Mesenchymal stem cell (in vitro differentiated cells and primary cell): ENCODE data around the gene SERPINI1.

Experiments
- DNase-seq: peaks from one replicate; pipeline ENCODE4 v3.0.0-alpha.2; 2013
- H2AFZ ChIP-seq: one replicate; pipeline ENCODE4 v1.6.1; 2013; ENCODE audit warnings: low read depth, mild to moderate bottlenecking, control low read depth, inconsistent platforms, low read length, moderate library complexity
- H2AK5ac ChIP-seq: 2 replicates; pipeline ENCODE4 v1.6.1; 2013; ENCODE audit warnings: low read length, moderate library complexity, mild to moderate bottlenecking, inconsistent platforms; ENCODE audit not compliant: severe bottlenecking
- H2BK120ac ChIP-seq: one replicate; pipeline ENCODE4 v1.6.1; 2013; ENCODE audit warnings: low read depth, mild to moderate bottlenecking, inconsistent platforms, low read length, moderate library complexity
- H2BK12ac ChIP-seq, 2 experiments: one replicate each; pipeline ENCODE4 v1.6.1; 2013; ENCODE audit warnings: inconsistent platforms in 2 of 2, low read length in 2 of 2, mild to moderate bottlenecking in 2 of 2, moderate library complexity in 2 of 2, control low read depth in 1 of 2
- H2BK15ac ChIP-seq: one replicate; pipeline ENCODE4 v1.6.1; 2013; ENCODE audit warnings: mild to moderate bottlenecking, low read depth, inconsistent platforms; ENCODE audit not compliant: poor library complexity, severe bottlenecking
- H2BK5ac ChIP-seq: 2 replicates; pipeline ENCODE4 v1.6.1; 2013; ENCODE audit warnings: low read depth, mild to moderate bottlenecking, low read length, control low read depth, inconsistent platforms; ENCODE audit not compliant: poor library complexity, severe bottlenecking
- H3K14ac ChIP-seq, 2 experiments: one replicate each; pipeline ENCODE4 v1.6.1; 2013; ENCODE audit warnings: inconsistent platforms in 2 of 2, low read length in 2 of 2, control low read depth in 1 of 2, mild to moderate bottlenecking in 1 of 2, moderate library complexity in 1 of 2
- H3K18ac ChIP-seq, 2 experiments: one replicate each; pipeline ENCODE4 v1.6.1; 2013; ENCODE audit warnings: inconsistent platforms in 2 of 2, low read length in 2 of 2, control low read depth in 1 of 2, low read depth in 1 of 2, mild to moderate bottlenecking in 1 of 2
- H3K23ac ChIP-seq, 2 experiments: one replicate each; pipeline ENCODE4 v1.6.1; 2013; ENCODE audit warnings: inconsistent platforms in 2 of 2, low read length in 2 of 2, mild to moderate bottlenecking in 2 of 2, moderate library complexity in 2 of 2, control low read depth in 1 of 2
- H3K27ac ChIP-seq: 2 replicates; pipeline ENCODE4 v1.5.1; 2013; ENCODE audit warnings: mild to moderate bottlenecking, moderate library complexity, low read length, control low read depth, inconsistent platforms; ENCODE audit not compliant: poor library complexity, severe bottlenecking
- H3K27me3 ChIP-seq, 2 experiments: 2 replicates each; pipeline versions ENCODE4 v1.6.1 to v1.7.0; 2013; ENCODE audit warnings: low read length in 2 of 2, mild to moderate bottlenecking in 2 of 2, moderate library complexity in 2 of 2, control low read depth in 1 of 2, inconsistent platforms in 1 of 2; ENCODE audit not compliant: control insufficient read depth in 1 of 2, insufficient read depth in 1 of 2
- H3K36me3 ChIP-seq, 2 experiments: 2 replicates each; pipeline versions ENCODE4 v1.6.1 to v1.7.0; 2013; ENCODE audit warnings: low read length in 2 of 2, control low read depth in 1 of 2, inconsistent platforms in 1 of 2, low read depth in 1 of 2, mild to moderate bottlenecking in 1 of 2; ENCODE audit not compliant: insufficient read depth in 2 of 2, control insufficient read depth in 1 of 2
- H3K4ac ChIP-seq, 2 experiments: one replicate each; pipeline ENCODE4 v1.6.1; 2013; ENCODE audit warnings: inconsistent platforms in 2 of 2, low read length in 2 of 2, mild to moderate bottlenecking in 2 of 2, moderate library complexity in 2 of 2, control low read depth in 1 of 2, low read depth in 1 of 2
- H3K4me1 ChIP-seq: 2 replicates; pipeline ENCODE4 v1.6.1; 2013; ENCODE audit warnings: low read depth, low read length, control low read depth; ENCODE audit not compliant: control insufficient read depth, insufficient read depth
- H3K4me2 ChIP-seq: 2 replicates; pipeline ENCODE4 v1.6.1; 2013; ENCODE audit warnings: low read length, mild to moderate bottlenecking, inconsistent platforms; ENCODE audit not compliant: poor library complexity, severe bottlenecking
- H3K4me3 ChIP-seq, 2 experiments: 2 replicates each; pipeline versions ENCODE4 v1.5.1 to v1.7.0; 2013; ENCODE audit warnings: low read length in 2 of 2, mild to moderate bottlenecking in 2 of 2, control low read depth in 1 of 2, low read depth in 1 of 2; ENCODE audit not compliant: insufficient read depth in 1 of 2
- H3K79me1 ChIP-seq: replicated peaks from 2 replicates; pipeline ENCODE4 v1.6.1; 2013; ENCODE audit warnings: mild to moderate bottlenecking, control low read depth, low read length, inconsistent platforms; ENCODE audit not compliant: poor library complexity, severe bottlenecking
- H3K9ac ChIP-seq: 2 replicates; pipeline ENCODE4 v1.7.0; 2013; ENCODE audit warnings: mild to moderate bottlenecking, low read length, moderate library complexity
- H3K9me3 ChIP-seq: 2 replicates; pipeline ENCODE4 v1.7.0; 2013; ENCODE audit warnings: mild to moderate bottlenecking, low read length; ENCODE audit not compliant: control insufficient read depth
- H4K8ac ChIP-seq: one replicate; pipeline ENCODE4 v1.6.1; 2013; ENCODE audit warnings: inconsistent platforms, mild to moderate bottlenecking, low read length, moderate library complexity
- H4K91ac ChIP-seq: one replicate; pipeline ENCODE4 v1.6.1; 2013; ENCODE audit warnings: mild to moderate bottlenecking, low read length, inconsistent platforms
- WGBS: methylation state at CpG from one replicate; pipeline ENCODE4 v1.1.7; 2013; ENCODE audit warnings: mixed read lengths; 5-methylcytosine and 5-hydroxymethylcytosine counted together

The SERPINI1 gene

GRCh38 chr3:167743799-167744198 lies 8.3 kb downstream of the SERPINI1 start:
- Histone ChIP-seq H3K18ac (no peak overlapping the region), H3K79me1 (peaks cover 6% of the 10 kb centered on the region), H3K27ac (no peak overlapping the region), H3K36me3 (no peaks in the 10 kb centered on the region), H3K4me3 (no peak overlapping the region), H3K14ac (no peak overlapping the region), H2BK15ac (no peak overlapping the region), H2AFZ (no peak overlapping the region), H2AK5ac (no peak overlapping the region), H3K4me2 (no peak overlapping the region), H3K4ac (no peak overlapping the region), H2BK120ac (no peak overlapping the region), H4K8ac (no peak overlapping the region), H3K9ac (no peak overlapping the region), H3K4me1 (no peaks in the 10 kb centered on the region), H3K23ac (no peak overlapping the region), H3K27me3 (no peaks in the 10 kb centered on the region), H2BK12ac (no peak overlapping the region), H3K9me3 (no peaks in the 10 kb centered on the region), H4K91ac (no peak overlapping the region), H2BK5ac (no peak overlapping the region)
- WGBS: 77% methylated on average over 2 of the region's 2 CpGs
- DNase-seq: no peak

GRCh38 chr3:167749209-167749608 lies 13.7 kb downstream of the SERPINI1 start:
- H2BK5ac ChIP-seq: no peak overlapping the region
- no peak overlapping the region for H4K91ac ChIP-seq
- H3K23ac ChIP-seq: no peak overlapping the region
- no peak overlapping the region for H3K18ac ChIP-seq
- no peaks in the 10 kb centered on the region for H3K79me1 ChIP-seq
- H2BK120ac ChIP-seq: no peak overlapping the region
- H2BK12ac ChIP-seq: no peak overlapping the region
- H3K27me3 ChIP-seq: no peaks in the 10 kb centered on the region
- no peak overlapping the region for H3K9ac ChIP-seq
- no peak overlapping the region for H2AFZ ChIP-seq
- no peak overlapping the region for H4K8ac ChIP-seq
- no peak overlapping the region for H2AK5ac ChIP-seq
- no peaks in the 10 kb centered on the region for H3K9me3 ChIP-seq
- H3K4me1 ChIP-seq: no peaks in the 10 kb centered on the region
- H3K36me3 ChIP-seq: no peaks in the 10 kb centered on the region
- H3K4me3 ChIP-seq: no peak overlapping the region
- H3K4me2 ChIP-seq: no peak overlapping the region
- H3K14ac ChIP-seq: no peak overlapping the region
- no peak for DNase-seq
- H2BK15ac ChIP-seq: no peak overlapping the region
- no peak overlapping the region for H3K4ac ChIP-seq
- no peak overlapping the region for H3K27ac ChIP-seq

- Histone ChIP-seq H3K4me1 (no peaks in the 10 kb centered on the region), H2BK5ac (no peak overlapping the region), H3K4me3 (no peak overlapping the region), H4K91ac (no peak overlapping the region), H2AFZ (no peak overlapping the region), H3K36me3 (no peaks in the 10 kb centered on the region), H2AK5ac (no peak overlapping the region), H3K23ac (no peak overlapping the region), H3K4me2 (no peak overlapping the region), H2BK15ac (no peak overlapping the region), H3K18ac (no peak overlapping the region), H4K8ac (no peak overlapping the region), H3K27ac (no peak overlapping the region), H3K79me1 (no peaks in the 10 kb centered on the region), H2BK12ac (no peak overlapping the region), H3K4ac (no peak overlapping the region), H3K9ac (no peak overlapping the region), H3K14ac (no peak overlapping the region), H2BK120ac (no peak overlapping the region), H3K27me3 (no peaks in the 10 kb centered on the region), H3K9me3 (no peaks in the 10 kb centered on the region)
- DNase-seq: no peak
- WGBS: 91% methylated on average over 1 of the region's 2 CpGs
Observed at GRCh38 chr3:167749728-167750127, 14.2 kb downstream of the SERPINI1 start.

- DNase-seq: no peak
- Histone ChIP-seq H3K27ac (no peak overlapping the region), H3K27me3 (no peaks in the 10 kb centered on the region), H3K9me3 (no peaks in the 10 kb centered on the region), H2BK5ac (no peak overlapping the region), H2BK120ac (no peak overlapping the region), H3K79me1 (no peaks in the 10 kb centered on the region), H2BK15ac (no peak overlapping the region), H3K4ac (no peak overlapping the region), H2BK12ac (no peak overlapping the region), H3K23ac (no peak overlapping the region), H3K9ac (no peak overlapping the region), H3K18ac (no peak overlapping the region), H2AK5ac (no peak overlapping the region), H4K8ac (no peak overlapping the region), H3K14ac (no peak overlapping the region), H2AFZ (no peak overlapping the region), H3K4me3 (no peak overlapping the region), H3K4me1 (no peaks in the 10 kb centered on the region), H3K36me3 (no peaks in the 10 kb centered on the region), H3K4me2 (no peak overlapping the region), H4K91ac (no peak overlapping the region)
- 96% methylated on average over 3 of the region's 3 CpGs for WGBS
Observed at GRCh38 chr3:167750272-167750971, 14.9 kb downstream of the SERPINI1 start.
